K562 (cell line): Measurements from ENCODE around the gene SHE. TPM values are rescaled to one million over a fixed set of nuclear protein-coding genes. Genes with fewer than 3 reads are reported as not detected.

Experiments used
- ATAC-seq: fragments of 200-7000 bp; cut with Tn5 transposase; 3 replicates; pipeline ENCODE4 v1.9.1; 2020; ENCODE audit warnings: moderate library complexity
- Bru-seq: library from RNA; stranded (reverse); fragments of 400-500 nt; gene quantifications from one replicate; lab custom pipeline; 2021; lab: Mats Ljungman, UMichigan
- BruChase-seq, 2 experiments: library from RNA; stranded (reverse); fragments of 400-500 nt; gene quantifications; one replicate each; lab custom pipeline; 2021; lab: Mats Ljungman, UMichigan
- BruUV-seq: library from RNA; stranded (reverse); fragments of 400-500 nt; replicated peaks from 2 replicates; lab custom pipeline; 2021; lab: Mats Ljungman, UMichigan
- CTCF ChIA-PET: fragments of 300-600 bp; formaldehyde crosslinking; extraction: SDS; loops from one replicate; lab custom pipeline; 2021; ENCODE audit warnings: low intra/inter-chr PET ratio; lab: Yijun Ruan, JAX
- POLR2A ChIA-PET: fragments of 300-600, 350-650 bp; sonication (Branson Sonifier 250); formaldehyde crosslinking; extraction: SDS; loops from one replicate; lab custom pipeline; 2021; ENCODE audit warnings: antibody characterized with exemption, inconsistent platforms; lab: Yijun Ruan, JAX
- DNase-seq, 4 experiments: peaks; one replicate each; pipeline versions ENCODE4 v3.0.0 to v3.0.0-alpha.2; 2011 to 2018; ENCODE audit warnings: low spot score in 3 of 4, mixed read lengths in 3 of 4; ENCODE audit errors: extremely low read depth in 1 of 4
- FAIRE-seq: peaks from 2 replicates; lab custom pipeline; 2011; peaks lifted over from hg19 to GRCh38; lab: Jason Lieb, UNC
- H2AFZ ChIP-seq: 2 replicates; pipeline ENCODE4 v1.6.0; 2011; ENCODE audit warnings: low read depth, low read length, control low read depth, inconsistent platforms
- H3K27ac ChIP-seq: fragments of 200-600 bp; 3 replicates; pipeline ENCODE4 v1.8.0; 2011; ENCODE audit warnings: low read depth, mild to moderate bottlenecking, control low read depth, inconsistent platforms, low read length, moderate library complexity, mixed read lengths; ENCODE audit errors: extremely low read depth
- H3K27me3 ChIP-seq, 2 experiments: fragments of 300-600 bp in 1 of 2; 2 replicates in 1 of 2; 3 replicates in 1 of 2; pipeline versions ENCODE4 v1.6.0 to v1.8.0; 2011; ENCODE audit warnings: inconsistent platforms in 2 of 2, low read length in 2 of 2, mild to moderate bottlenecking in 1 of 2, mixed read lengths in 1 of 2, moderate library complexity in 1 of 2; ENCODE audit not compliant: control insufficient read depth in 2 of 2, insufficient read depth in 2 of 2
- H3K36me3 ChIP-seq: fragments of 300-600 bp; 3 replicates; pipeline ENCODE4 v1.8.0; 2011; ENCODE audit warnings: mild to moderate bottlenecking, low read length, inconsistent platforms; ENCODE audit not compliant: control insufficient read depth, insufficient read depth
- H3K4me1 ChIP-seq, 2 experiments: fragments of 200-600 bp in 1 of 2; replicated peaks in 1 of 2; 2 replicates in 1 of 2; 3 replicates in 1 of 2; pipeline versions ENCODE4 v1.5.1 to v1.8.0; 2011; ENCODE audit warnings: inconsistent platforms in 2 of 2, low read length in 2 of 2, mild to moderate bottlenecking in 1 of 2, mixed read lengths in 1 of 2, moderate library complexity in 1 of 2; ENCODE audit not compliant: control insufficient read depth in 2 of 2, insufficient read depth in 2 of 2
- H3K4me2 ChIP-seq: 2 replicates; pipeline ENCODE4 v1.6.1; 2011; ENCODE audit warnings: low read length, control low read depth, inconsistent platforms, mixed read lengths; ENCODE audit not compliant: insufficient read depth
- H3K4me3 ChIP-seq: fragments of 200-600 bp; sonication (generic), shearing (Covaris generic); 2 replicates; pipeline ENCODE4 v1.5.1; 2016; ENCODE audit warnings: control low read depth, inconsistent platforms
- H3K79me2 ChIP-seq: fragments of 200-600 bp; 3 replicates; pipeline ENCODE4 v1.8.0; 2011; ENCODE audit warnings: low read length, inconsistent platforms; ENCODE audit not compliant: control insufficient read depth, insufficient read depth
- H3K9ac ChIP-seq, 2 experiments: 2 replicates each; pipeline versions ENCODE4 v1.6.0 to v1.6.1; 2011; ENCODE audit warnings: low read depth in 2 of 2, low read length in 2 of 2, control low read depth in 1 of 2, inconsistent platforms in 1 of 2, mild to moderate bottlenecking in 1 of 2, mixed read lengths in 1 of 2; ENCODE audit not compliant: insufficient read depth in 1 of 2
- H3K9me1 ChIP-seq: one replicate; pipeline ENCODE4 v1.6.0; 2011; ENCODE audit warnings: inconsistent platforms, mild to moderate bottlenecking, low read length, moderate library complexity; ENCODE audit not compliant: control insufficient read depth, insufficient read depth
- H3K9me3 ChIP-seq: replicated peaks from 2 replicates; pipeline ENCODE4 v1.5.1; 2011; ENCODE audit warnings: low read depth, low read length, inconsistent platforms; ENCODE audit not compliant: control insufficient read depth, insufficient read depth
- H4K20me1 ChIP-seq: replicated peaks from 2 replicates; pipeline ENCODE4 v1.6.1; 2011; ENCODE audit warnings: low read length, inconsistent platforms, mixed read lengths; ENCODE audit not compliant: control insufficient read depth, insufficient read depth
- CHD2 ChIP-seq: IDR thresholded peaks from 2 replicates; pipeline ENCODE4 v1.6.1; 2011; ENCODE audit warnings: low read depth, low read length
- HMG20A ChIP-seq: fragments of 450-650 bp; formaldehyde crosslinking; conservative IDR thresholded peaks from 2 replicates; pipeline ENCODE4 v1.4.0; 2020; ENCODE audit warnings: mild to moderate bottlenecking, mixed read lengths
- KHSRP ChIP-seq: fragments of 450-650 bp; IDR thresholded peaks from 2 replicates; pipeline ENCODE4 v1.6.1; 2017
- MIER1 ChIP-seq: fragments of 450-650 bp; IDR thresholded peaks from 2 replicates; pipeline ENCODE4 v1.6.1; 2016; ENCODE audit warnings: antibody characterized with exemption, mild to moderate bottlenecking, low read depth
- NCOR1 ChIP-seq: fragments of 450-650 bp; IDR thresholded peaks from 2 replicates; pipeline ENCODE4 v1.6.1; 2016; ENCODE audit warnings: mild to moderate bottlenecking, moderate library complexity
- NUFIP1 ChIP-seq: fragments of 450-650 bp; IDR thresholded peaks from 2 replicates; pipeline ENCODE4 v1.6.1; 2018; ENCODE audit not compliant: partially characterized antibody
- POU5F1 ChIP-seq: fragments of 150-350 bp; IDR thresholded peaks from 2 replicates; pipeline ENCODE4 v1.6.1; 2014; ENCODE audit warnings: borderline replicate concordance, low read length, low read depth, mild to moderate bottlenecking; ENCODE audit not compliant: partially characterized antibody
- SIRT6 ChIP-seq: IDR thresholded peaks from one replicate; pipeline ENCODE4 v1.6.1; 2012; ENCODE audit warnings: low read depth, mild to moderate bottlenecking, control low read depth, inconsistent platforms, low read length, moderate library complexity
- WGBS: fragments of 100-300 bp; shearing (Covaris generic); methylation state at CpG from one replicate; pipeline ENCODE4 v1.1.6; 2016; ENCODE audit warnings: low coverage, mixed read lengths; ENCODE audit not compliant: insufficient coverage; ENCODE audit errors: missing lambda C conversion rate; 5-methylcytosine and 5-hydroxymethylcytosine counted together
- in situ Hi-C: fragments of 300-500 bp; cut with MboI; formaldehyde crosslinking; loops from 4 replicates; pipeline ENCODE4 v1.15.0; 2018; ENCODE audit warnings: inconsistent platforms, mixed read lengths
- intact Hi-C: fragments of 100-400 bp; cut with micrococcal nuclease; formaldehyde crosslinking; loops from 2 replicates; pipeline ENCODE4 v1.14.2; 2022
- long read RNA-seq, 3 experiments: library from polyadenylated mRNA in 2 of 3; library from RNA in 1 of 3; unstranded in 2 of 3; stranded (forward) in 1 of 3; transcript quantifications; one replicate each; pipeline ENCODE4 v2.0.0, GENCODE V29; 2019 to 2022
- polyA minus RNA-seq, 3 experiments: library from RNA; depleted of rRNA, polyadenylated mRNA; stranded (reverse); fragments of >200 nt; gene quantifications; 2 replicates each; pipeline ENCODE4 v1.2.3, GENCODE V29; 2011
- polyA plus RNA-seq, 8 experiments: library from polyadenylated mRNA; depleted of rRNA in 4 of 8; stranded (reverse) in 5 of 8; unstranded in 3 of 8; fragments of >200 nt; fragmentation: Nextera tagmentation in 2 of 8; fragmentation: Illumina TruSeq in 1 of 8; extraction: Ambion mirVana in 2 of 8; extraction: Trizol in 1 of 8; gene quantifications; 2 replicates each; pipeline versions ENCODE4 v1.2.1 to v1.2.3, GENCODE V29; 2011 to 2014; ENCODE audit warnings: inconsistent platforms in 1 of 8, missing spikeins in 1 of 8
- total RNA-seq, 7 experiments: library from RNA; depleted of rRNA in 6 of 7; stranded (reverse); fragments of >200 nt in 6 of 7; fragmentation: Illumina TruSeq in 2 of 7; extraction: Trizol in 2 of 7; gene quantifications; 2 replicates each; pipeline versions ENCODE4 v1.2.1 to v1.2.3, GENCODE V29; 2011 to 2021; ENCODE audit warnings: low replicate concordance in 1 of 7
- TF ChIP-seq, protein P1 (sequence below), 2 experiments: fragments of 200-800 bp in 1 of 2; sonication (Bioruptor generic) in 1 of 2; sonication (generic) in 1 of 2; formaldehyde crosslinking in 1 of 2; IDR thresholded peaks in 1 of 2; conservative IDR thresholded peaks in 1 of 2; 2 replicates each; pipeline versions ENCODE4 v1.5.0 to v1.6.1; 2016 to 2020; ENCODE audit warnings: missing compliant biosample characterization in 1 of 2, missing genetic modification characterization in 1 of 2, missing genetic modification reagents in 1 of 2
- TF ChIP-seq, protein P2 (sequence below): fragments of 250-450 bp; sonication (Bioruptor Pico); IDR thresholded peaks from 2 replicates; pipeline ENCODE4 v1.8.0; 2022; ENCODE audit warnings: moderate library complexity, mild to moderate bottlenecking, inconsistent platforms

SHE gene
- not detected in 2 replicates for total RNA-seq (2011; cell fraction: chromatin; rRNA removed; ENCODE audit: low replicate concordance)
- not detected in 2 replicates for total RNA-seq (2011; cell fraction: nucleolus; rRNA removed)
- not detected in 2 replicates for total RNA-seq (2011; cell fraction: nucleoplasm; rRNA removed)
- total RNA-seq (2014; rRNA removed) = 0.04 and 0.05 TPM in 2 replicates
- not detected in 2 replicates for total RNA-seq (2014; rRNA removed; fragmentation: Illumina TruSeq; extraction: Trizol)
- not detected in 2 replicates for total RNA-seq (2015; rRNA removed; fragmentation: Illumina TruSeq; extraction: Trizol)
- total RNA-seq (2021) = not detected in 2 replicates
- polyA plus RNA-seq (2011; rRNA removed) = not detected in 2 replicates
- not detected in 2 replicates for polyA plus RNA-seq (2011; cell fraction: cytosol; rRNA removed)
- polyA plus RNA-seq (2011; cell fraction: nucleus; rRNA removed) = not detected in 2 replicates
- polyA plus RNA-seq (2012) = 0.06 TPM in 1 of 2 replicates, not detected in the other
- polyA plus RNA-seq (2014; fragmentation: Illumina TruSeq; extraction: Trizol) = not detected in 2 replicates
- polyA plus RNA-seq (2014; fragmentation: Nextera tagmentation; extraction: Ambion mirVana) = not detected
- polyA plus RNA-seq (2014; rRNA removed) = 0.01 TPM in 1 of 2 replicates, not detected in the other
- polyA minus RNA-seq (2011; rRNA and poly(A)+ RNA removed) = not detected in 2 replicates
- not detected in 2 replicates for polyA minus RNA-seq (2011; cell fraction: cytosol; rRNA and poly(A)+ RNA removed)
- polyA minus RNA-seq (2011; cell fraction: nucleus; rRNA and poly(A)+ RNA removed) = not detected in 2 replicates
- percentile 5 among the genes with signal in this experiment for Bru-seq, nascent RNA
- BruChase-seq, experiment 1, labeled RNA remaining after a 2-hour chase = not detected
- not detected for BruChase-seq, experiment 2, labeled RNA remaining after a 6-hour chase
- long read RNA-seq, experiment 1 = 0 reads
- long read RNA-seq, experiment 2 = 0 reads
- long read RNA-seq, experiment 3 = 0 reads

DNA sequence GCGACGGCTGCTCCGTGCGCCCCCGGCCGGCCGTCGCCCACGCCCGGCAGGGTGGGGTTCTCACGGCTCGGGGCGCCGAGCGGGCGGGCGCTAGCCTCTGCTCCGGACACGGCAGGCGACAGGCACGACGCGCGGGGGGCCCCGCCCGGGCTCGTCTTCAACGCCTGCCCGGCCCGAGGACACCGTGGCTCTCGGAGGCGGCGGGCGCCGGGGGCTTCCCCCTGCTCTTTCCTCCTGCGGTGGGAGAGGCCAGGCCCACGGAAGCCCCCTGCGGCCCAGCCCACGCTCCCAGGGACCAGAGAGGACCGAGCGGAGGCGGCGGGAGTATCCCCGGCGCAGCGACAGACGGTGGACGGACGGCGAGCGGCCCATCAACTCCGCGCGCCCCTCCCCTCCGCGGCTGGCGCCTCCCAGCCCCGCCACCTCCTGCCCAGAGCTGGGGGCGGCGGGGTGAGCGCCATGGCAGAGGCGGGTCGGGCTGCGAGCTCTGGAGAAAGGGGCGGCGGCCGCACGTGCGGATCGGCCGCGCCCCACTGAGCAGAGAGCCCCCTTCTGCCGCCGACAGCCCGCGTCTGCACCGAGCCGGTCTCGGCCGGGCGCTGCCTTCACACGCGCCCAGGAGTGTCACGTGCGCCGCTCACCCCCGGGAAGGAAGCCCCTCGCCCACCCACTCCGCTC lies at the start of gene SHE, which contains the start of gene TDRD10:
TSS of gene SHE (minus strand) at position 347 of the 678 bp plus-strand sequence. CDS start 386 bp downstream, outside the sequence.
TSS of gene TDRD10 (plus strand) at position 154 of the 678 bp plus-strand sequence. CDS start 4,685 bp downstream, outside the sequence.
- FAIRE-seq (no peak), ATAC-seq (no peak), DNase-seq (no peak)
- 69% methylated on average over 8 of the region's 90 CpGs for WGBS
- Histone ChIP-seq H3K4me1 (peaks cover 4 to 7% of the 10 kb centered on the region in 2 experiments; a peak in 3 of 5 replicates), H4K20me1 (no peaks in the 10 kb centered on the region), H3K79me2 (no peaks in the 10 kb centered on the region), H3K9me3 (peaks cover 1% of the 10 kb centered on the region; the same call in 1 of the 2 replicates), H3K4me2 (no peak within 1 kb of the TSS), H3K4me3 (no peak within 1 kb of the TSS), H3K27ac (no peak within 1 kb of the TSS), H3K9me1 (no peaks in the 10 kb centered on the region), H3K36me3 (no peaks in the 10 kb centered on the region), H3K9ac (no peak within 1 kb of the TSS), H2AFZ (no peak within 1 kb of the TSS), H3K27me3 (peaks cover 23 to 30% of the 10 kb centered on the region in 2 experiments)
- ChIA-PET POLR2A (no interaction called here), CTCF (no interaction called here)
- BruUV-seq = no TSS peak
- no peak for TF ChIP-seq CHD2
- TF ChIP-seq HMG20A = no peak
- TF ChIP-seq, protein P1, sequence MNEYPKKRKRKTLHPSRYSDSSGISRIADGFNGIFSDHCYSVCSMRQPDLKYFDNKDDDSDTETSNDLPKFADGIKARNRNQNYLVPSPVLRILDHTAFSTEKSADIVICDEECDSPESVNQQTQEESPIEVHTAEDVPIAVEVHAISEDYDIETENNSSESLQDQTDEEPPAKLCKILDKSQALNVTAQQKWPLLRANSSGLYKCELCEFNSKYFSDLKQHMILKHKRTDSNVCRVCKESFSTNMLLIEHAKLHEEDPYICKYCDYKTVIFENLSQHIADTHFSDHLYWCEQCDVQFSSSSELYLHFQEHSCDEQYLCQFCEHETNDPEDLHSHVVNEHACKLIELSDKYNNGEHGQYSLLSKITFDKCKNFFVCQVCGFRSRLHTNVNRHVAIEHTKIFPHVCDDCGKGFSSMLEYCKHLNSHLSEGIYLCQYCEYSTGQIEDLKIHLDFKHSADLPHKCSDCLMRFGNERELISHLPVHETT (CRISPR knock-in tag; conservative IDR thresholded peaks at IDR 0.05 in 1 of 2, IDR thresholded peaks at IDR 0.05 in 1 of 2) = no peak
- no peak for TF ChIP-seq POU5F1
- TF ChIP-seq, protein P2, sequence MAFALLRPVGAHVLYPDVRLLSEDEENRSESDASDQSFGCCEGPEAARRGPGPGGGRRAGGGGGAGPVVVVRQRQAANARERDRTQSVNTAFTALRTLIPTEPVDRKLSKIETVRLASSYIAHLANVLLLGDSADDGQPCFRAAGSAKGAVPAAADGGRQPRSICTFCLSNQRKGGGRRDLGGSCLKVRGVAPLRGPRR (CRISPR knock-in tag) = no peak
- TF ChIP-seq NCOR1 = no peak
- TF ChIP-seq SIRT6 = no peak
- no peak for TF ChIP-seq NUFIP1
- no peak for TF ChIP-seq KHSRP
- no peak for TF ChIP-seq MIER1
- in situ Hi-C loops (no loop called here), intact Hi-C loops (no loop called here)
